Measurements from ENCODE around the gene TIMELESS. TPM values are rescaled to one million over a fixed set of nuclear protein-coding genes. Genes with fewer than 3 reads are reported as not detected.
A peak's percentile ranks its signal among the peaks of the same experiment; 100 is the strongest.
"Not testable (repeated sequence)": the region's sequence is repeated elsewhere in the genome, so short reads cannot be mapped to it uniquely, and the experiment has no call there.

The TIMELESS gene
- total RNA-seq, 1 experiment from 2014 or later = 47.0 TPM

- H4K20me1 ChIP-seq (ENCODE audit: insufficient read depth); H3K4me2 ChIP-seq (ENCODE audit: low read length); BruUV-seq (replicated peaks); intact Hi-C loops (cut with micrococcal nuclease); CTCF ChIA-PET; H3K9ac ChIP-seq (ENCODE audit: low read length); H3K27me3 ChIP-seq (ENCODE audit: insufficient read depth, low read length); POLR2A ChIA-PET; DNase-seq (ENCODE audit: low read depth, low spot score); H3K9me3 ChIP-seq (ENCODE audit: control insufficient read depth in 1 of 2, insufficient read depth in 1 of 2, low read depth in 1 of 2, low read length in 2 of 2); H3K9me2 ChIP-seq (ENCODE audit: insufficient read depth); H3K36me3 ChIP-seq (ENCODE audit: control insufficient read depth in 1 of 2, insufficient read depth in 2 of 2, low read length in 2 of 2); H2AFZ ChIP-seq (ENCODE audit: low read depth, low read length, poor library complexity, severe bottlenecking); H3K4me3 ChIP-seq (replicated peaks in 1 of 2; ENCODE audit: low read depth in 1 of 2, low read length in 2 of 2); H3K27ac ChIP-seq (ENCODE audit: low read depth, low read length); RAD21 ChIA-PET (ENCODE audit: low non-redundant PET in 1 of 2, low total read pairs in 2 of 2, uncharacterized antibody in 2 of 2, unreplicated experiment in 2 of 2); ATAC-seq: not testable (repeated sequence)
- TF ChIP-seq CBX3 (IDR thresholded peaks at IDR 0.05; ENCODE audit: low read depth) = peak; percentile 39; the same call in 1 of the 2 replicates
- Histone ChIP-seq H3K79me2 (ENCODE audit: insufficient read depth, low read length) (peaks cover 65% of the 10 kb centered on the region), H3K4me1 (ENCODE audit: control insufficient read depth in 1 of 2, insufficient read depth in 2 of 2, low read length in 2 of 2) (peaks cover 5 to 11% of the 10 kb centered on the region in 2 experiments; a peak in 2 of 4 replicates)
These were observed 6.0 kb downstream of the TIMELESS start for GRCh38 chr12:56443208-56443607.

- POLR2A ChIA-PET = no interaction called here
- Histone ChIP-seq H3K27me3 (ENCODE audit: insufficient read depth, low read length) (no peaks in the 10 kb centered on the region), H3K79me2 (ENCODE audit: insufficient read depth, low read length) (peaks cover 55% of the 10 kb centered on the region)
- TF ChIP-seq ZNF274 (IDR thresholded peaks at IDR 0.05; ENCODE audit: low read depth, low read length) (no peak), EZH2 (IDR thresholded peaks at IDR 0.05) (no peak), ZFX (IDR thresholded peaks at IDR 0.05) (no peak), YY1 (IDR thresholded peaks at IDR 0.05; ENCODE audit: extremely low read depth, insufficient replicate concordance, low read depth, low read length) (no peak), CEBPB (IDR thresholded peaks at IDR 0.05; ENCODE audit: low read depth) (no peak), SIN3A (IDR thresholded peaks at IDR 0.05; ENCODE audit: low read depth) (no peak), REST (IDR thresholded peaks at IDR 0.05; ENCODE audit: low read depth) (no peak), ZBTB33 (IDR thresholded peaks at IDR 0.05; ENCODE audit: extremely low read depth, insufficient replicate concordance, low read length) (no peak), POLR2AphosphoS5 (IDR thresholded peaks at IDR 0.05; ENCODE audit: low read depth, low read length) (no peak), RAD21 (IDR thresholded peaks at IDR 0.05; ENCODE audit: low read depth) (no peak), TCF7L2 (IDR thresholded peaks at IDR 0.05; ENCODE audit: borderline replicate concordance, extremely low read depth, insufficient read depth, insufficient read length) (no peak), EZH2phosphoT487 (IDR thresholded peaks at IDR 0.05; ENCODE audit: borderline replicate concordance) (no peak), POLR2A (IDR thresholded peaks at IDR 0.05; ENCODE audit: borderline replicate concordance, extremely low read depth, insufficient read depth, insufficient read length) (no peak), SP1 (IDR thresholded peaks at IDR 0.05; ENCODE audit: low read depth) (no peak), FOSL1 (IDR thresholded peaks at IDR 0.05; ENCODE audit: low read depth) (no peak)
These were observed 11.6 kb downstream of the TIMELESS start for GRCh38 chr12:56437430-56438176.

More at GRCh38 chr12:56437430-56438176, 11.6 kb downstream of the TIMELESS start:
- RAD21 ChIA-PET (ENCODE audit: low non-redundant PET in 1 of 2, low total read pairs in 2 of 2, uncharacterized antibody in 2 of 2, unreplicated experiment in 2 of 2) = no interaction called here
- H3K9me2 ChIP-seq (ENCODE audit: insufficient read depth) = no peaks in the 10 kb centered on the region
- H3K4me3 ChIP-seq (replicated peaks in 1 of 2; ENCODE audit: low read depth in 1 of 2, low read length in 2 of 2) = no peak overlapping the region
- peaks cover 0 to 3% of the 10 kb centered on the region in 2 experiments; a peak in 2 of 4 replicates for H3K36me3 ChIP-seq (ENCODE audit: control insufficient read depth in 1 of 2, insufficient read depth in 2 of 2, low read length in 2 of 2)
- no peak overlapping the region for H2AFZ ChIP-seq (ENCODE audit: low read depth, low read length, poor library complexity, severe bottlenecking)
- intact Hi-C loops (cut with micrococcal nuclease) = no loop called here
- no peaks in the 10 kb centered on the region for H3K9me3 ChIP-seq (ENCODE audit: control insufficient read depth in 1 of 2, insufficient read depth in 1 of 2, low read depth in 1 of 2, low read length in 2 of 2)
- no peak for ATAC-seq
- H3K27ac ChIP-seq (ENCODE audit: low read depth, low read length) = no peak overlapping the region
- no peak overlapping the region for H3K4me2 ChIP-seq (ENCODE audit: low read length)
- BruUV-seq (replicated peaks) = no TSS peak
- no peaks in the 10 kb centered on the region for H3K4me1 ChIP-seq (ENCODE audit: control insufficient read depth in 1 of 2, insufficient read depth in 2 of 2, low read length in 2 of 2)
- H3K9ac ChIP-seq (ENCODE audit: low read length) = no peak overlapping the region
- CTCF ChIA-PET = no interaction called here
- H4K20me1 ChIP-seq (ENCODE audit: insufficient read depth) = no peaks in the 10 kb centered on the region
- no peak for DNase-seq (ENCODE audit: low read depth, low spot score)

Data from HCT116 (cell line).